GM12801 (cell line): ENCODE measurements around the gene CCL7.

Source experiments
- TF ChIP-seq, protein P1 (sequence below): IDR thresholded peaks from one replicate; pipeline ENCODE4 v1.5.1; 2011; ENCODE audit warnings: control low read depth; ENCODE audit not compliant: insufficient read length; ENCODE audit errors: extremely low read depth

The CCL7 gene

DNA sequence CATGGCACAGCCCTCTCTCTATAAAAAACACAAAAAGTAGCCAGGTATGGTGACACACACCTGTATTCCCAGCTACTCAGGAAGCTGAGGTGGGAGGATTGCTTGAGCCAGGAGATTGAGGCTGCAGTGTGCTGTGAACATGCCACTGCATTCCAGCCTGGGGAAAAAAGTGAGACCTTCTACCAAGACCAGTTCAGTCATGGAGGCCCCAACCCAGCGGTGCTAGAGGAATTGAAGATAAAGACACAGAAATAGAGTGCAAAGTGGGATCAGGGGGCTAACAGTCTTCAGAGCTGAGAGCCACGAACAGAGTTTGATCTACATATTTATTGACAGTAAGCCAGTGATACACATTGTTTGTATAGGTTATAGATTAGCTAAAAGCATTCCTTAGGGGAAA is 33.6 kb downstream of the CCL7 start:
- TF ChIP-seq, protein P1, sequence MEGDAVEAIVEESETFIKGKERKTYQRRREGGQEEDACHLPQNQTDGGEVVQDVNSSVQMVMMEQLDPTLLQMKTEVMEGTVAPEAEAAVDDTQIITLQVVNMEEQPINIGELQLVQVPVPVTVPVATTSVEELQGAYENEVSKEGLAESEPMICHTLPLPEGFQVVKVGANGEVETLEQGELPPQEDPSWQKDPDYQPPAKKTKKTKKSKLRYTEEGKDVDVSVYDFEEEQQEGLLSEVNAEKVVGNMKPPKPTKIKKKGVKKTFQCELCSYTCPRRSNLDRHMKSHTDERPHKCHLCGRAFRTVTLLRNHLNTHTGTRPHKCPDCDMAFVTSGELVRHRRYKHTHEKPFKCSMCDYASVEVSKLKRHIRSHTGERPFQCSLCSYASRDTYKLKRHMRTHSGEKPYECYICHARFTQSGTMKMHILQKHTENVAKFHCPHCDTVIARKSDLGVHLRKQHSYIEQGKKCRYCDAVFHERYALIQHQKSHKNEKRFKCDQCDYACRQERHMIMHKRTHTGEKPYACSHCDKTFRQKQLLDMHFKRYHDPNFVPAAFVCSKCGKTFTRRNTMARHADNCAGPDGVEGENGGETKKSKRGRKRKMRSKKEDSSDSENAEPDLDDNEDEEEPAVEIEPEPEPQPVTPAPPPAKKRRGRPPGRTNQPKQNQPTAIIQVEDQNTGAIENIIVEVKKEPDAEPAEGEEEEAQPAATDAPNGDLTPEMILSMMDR = no peak

DNA sequence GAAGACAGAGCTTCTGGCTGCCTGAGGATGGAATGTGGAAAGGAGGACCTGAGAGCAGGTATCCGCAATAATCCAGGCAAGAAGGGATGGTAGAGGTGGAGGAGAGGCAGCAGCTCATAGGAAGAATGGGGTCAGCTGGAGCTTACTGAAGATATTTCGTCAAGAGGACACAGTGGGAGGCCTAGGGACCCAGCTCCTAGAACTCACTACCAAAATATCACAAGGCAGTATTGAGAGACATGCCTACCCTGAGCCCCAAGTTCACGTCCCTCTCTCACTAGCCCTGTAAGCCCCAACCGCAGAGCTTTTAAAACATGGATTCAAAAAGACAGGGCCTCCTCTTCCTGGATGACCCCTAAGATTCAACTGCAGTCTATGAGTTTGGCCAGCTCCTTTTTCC is 35.0 kb downstream of the CCL7 start:
- TF ChIP-seq, protein P1 = no peak

DNA sequence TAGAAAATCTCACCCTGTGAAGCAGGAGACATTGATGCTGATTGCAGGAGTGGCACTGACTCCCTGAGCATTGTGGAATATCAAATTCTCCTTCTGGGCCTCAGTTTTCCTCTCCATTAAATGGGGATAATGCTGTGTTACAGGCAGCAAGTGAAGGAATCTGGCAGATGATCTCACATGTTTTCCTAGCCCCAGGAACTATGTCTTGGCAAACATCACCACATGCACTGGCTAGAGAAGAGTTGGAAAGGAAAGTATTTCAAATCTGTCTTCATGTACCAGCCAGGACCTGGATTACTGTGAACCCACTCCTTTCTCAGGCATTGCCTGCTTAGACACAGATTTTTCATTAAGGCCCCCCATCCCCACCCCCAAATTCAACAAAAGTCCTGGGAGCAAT is 35.6 kb downstream of the CCL7 start:
- TF ChIP-seq, protein P1 = no peak

DNA sequence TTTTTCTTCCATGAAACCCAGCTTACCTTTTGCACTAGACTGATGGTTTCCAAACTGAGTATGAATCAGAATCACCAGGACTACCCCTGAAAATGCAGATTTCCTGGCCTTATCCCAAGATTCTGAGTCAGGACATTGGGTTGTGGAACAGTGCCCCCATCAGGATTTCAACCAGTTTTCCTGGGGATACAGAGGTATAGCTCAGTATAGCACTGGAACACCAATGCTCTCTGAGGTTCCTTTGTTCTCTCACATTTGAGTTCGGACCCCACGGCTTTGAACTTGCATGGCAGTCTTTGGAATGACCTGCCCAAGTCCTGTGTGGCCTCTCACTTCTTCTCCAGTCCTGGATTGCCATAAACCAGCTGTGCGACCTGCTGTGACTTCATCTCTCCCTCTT is 36.4 kb downstream of the CCL7 start:
- TF ChIP-seq, protein P1 = no peak

DNA sequence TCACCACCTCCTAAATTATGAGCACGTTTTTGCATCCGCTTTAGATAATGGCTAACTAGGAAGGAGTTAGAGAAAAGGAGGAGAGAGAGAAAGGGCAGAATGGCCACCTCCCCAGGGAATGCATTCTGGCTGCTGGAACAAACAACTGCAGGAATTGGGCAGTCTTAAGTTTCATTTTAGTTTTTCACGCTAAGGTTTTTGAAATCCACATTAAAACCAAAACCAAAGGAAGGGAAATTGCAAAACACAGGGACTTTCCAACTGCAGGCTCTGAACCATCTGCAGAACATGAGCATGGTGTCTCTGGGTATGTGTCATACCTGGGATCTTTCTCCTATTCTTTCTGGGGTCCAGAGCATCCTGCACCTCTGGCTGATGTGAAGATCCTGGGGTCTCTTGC is 37.1 kb downstream of the CCL7 start:
- TF ChIP-seq, protein P1 = no peak

DNA sequence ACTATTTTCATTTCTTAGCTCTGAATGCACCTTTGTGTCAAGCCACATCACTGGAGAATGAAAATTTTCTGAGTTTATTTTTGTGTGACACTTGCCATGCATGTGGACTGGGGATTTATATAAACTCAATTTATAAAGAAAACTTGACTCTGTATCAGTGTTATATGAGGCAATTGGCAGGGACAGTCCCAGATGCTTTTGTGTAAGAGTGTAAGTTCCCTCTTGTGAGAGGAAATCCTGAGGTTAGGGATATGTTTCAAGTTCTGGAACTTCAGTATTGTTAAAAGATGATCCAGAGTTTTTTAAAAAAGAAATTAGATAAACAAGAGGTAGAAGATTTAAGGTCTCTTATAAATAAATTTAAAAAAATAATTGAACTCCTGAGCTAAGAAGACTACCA is 38.4 kb downstream of the CCL7 start:
- TF ChIP-seq, protein P1 = no peak

DNA sequence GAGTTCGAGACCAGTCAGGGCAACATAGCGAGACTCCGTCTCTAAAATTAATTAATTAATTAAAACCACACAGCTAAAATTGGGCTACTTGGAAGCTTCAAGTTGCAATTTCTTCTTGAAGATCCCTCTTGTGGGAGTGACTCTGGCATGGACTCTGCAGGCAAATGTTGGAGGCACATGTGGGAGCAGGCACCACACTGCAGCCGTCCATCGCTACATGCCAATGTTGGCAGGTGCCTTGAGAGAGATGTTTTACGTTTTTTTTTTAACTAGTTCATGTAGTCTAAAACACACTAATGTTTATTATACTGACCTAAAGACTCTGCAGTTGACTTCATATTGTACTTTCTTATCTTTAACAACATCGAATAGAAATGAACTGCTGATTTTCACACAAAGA is 41.3 kb downstream of the CCL7 start:
- TF ChIP-seq, protein P1 = no peak

DNA sequence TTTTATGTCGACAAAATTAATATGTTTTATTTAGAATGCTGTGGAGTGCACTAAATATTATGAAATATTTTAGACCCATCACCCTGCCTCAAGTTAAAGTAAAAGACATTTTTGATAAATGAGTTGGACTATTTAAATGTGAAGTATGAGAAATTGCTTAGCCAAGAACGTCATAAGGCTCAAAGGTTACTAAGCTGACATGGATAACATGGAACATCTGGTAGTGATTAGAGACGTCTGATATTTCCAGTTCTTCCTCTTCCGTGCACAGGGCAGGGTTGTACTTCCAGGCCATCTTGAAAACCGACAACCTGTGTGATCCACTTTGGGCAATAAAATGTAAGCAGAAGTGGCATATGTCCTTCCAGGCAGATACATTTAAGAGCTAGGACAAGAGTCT is 42.1 kb downstream of the CCL7 start:
- TF ChIP-seq, protein P1 = no peak
